Right lobe of liver (tissue), 4 donors: Measurements from ENCODE around the gene FXYD6.

ENCODE experiments used
- POLR2A ChIP-seq: fragments of 450-650 bp; IDR thresholded peaks from one replicate; pipeline ENCODE4 v1.6.1; 2017; ENCODE audit warnings: antibody characterized with exemption, mild to moderate bottlenecking
- TF ChIP-seq, protein P1 (sequence below), 4 donors: fragments of 200-600 bp in 3 of 4; fragments of 450-650 bp in 1 of 4; IDR thresholded peaks; one replicate each; pipeline versions ENCODE4 v1.5.1 to v1.8.0; 2016 to 2022; ENCODE audit warnings: antibody characterized with exemption in 4 of 4, mild to moderate bottlenecking in 2 of 4
- donor health status: DM: no; HTN: no; CAD: no.
- donor health status: DM: no; HTN: no; CAD: no.
- donor health status: DM: no; HTN: yes; CAD: no.

DNA sequence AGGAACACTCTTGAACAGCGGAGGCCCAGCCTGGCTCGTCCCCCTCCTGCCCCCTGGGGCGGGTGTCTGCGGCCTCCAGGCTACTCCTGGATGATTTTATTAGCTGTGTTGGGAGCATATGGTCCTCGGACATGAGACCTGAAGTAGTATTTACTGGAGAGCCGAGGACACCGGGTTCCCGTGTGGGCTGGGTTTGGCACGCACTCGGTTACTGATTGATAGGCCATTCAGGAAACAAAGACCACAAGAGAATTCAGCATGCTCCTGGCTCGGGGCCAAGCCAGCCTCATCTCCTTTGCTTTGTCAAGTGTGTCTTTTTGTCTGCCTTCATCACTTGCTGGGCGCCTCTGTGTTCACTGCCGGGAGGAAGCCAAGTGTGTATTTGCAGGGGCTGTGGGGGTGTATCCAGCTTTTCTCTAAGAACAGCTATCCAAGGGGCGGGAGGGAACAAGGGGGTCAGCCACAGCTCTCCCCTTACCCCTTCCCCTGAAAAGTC lies 61.6 kb downstream of the FXYD6 start:
- TF ChIP-seq, protein P1, sequence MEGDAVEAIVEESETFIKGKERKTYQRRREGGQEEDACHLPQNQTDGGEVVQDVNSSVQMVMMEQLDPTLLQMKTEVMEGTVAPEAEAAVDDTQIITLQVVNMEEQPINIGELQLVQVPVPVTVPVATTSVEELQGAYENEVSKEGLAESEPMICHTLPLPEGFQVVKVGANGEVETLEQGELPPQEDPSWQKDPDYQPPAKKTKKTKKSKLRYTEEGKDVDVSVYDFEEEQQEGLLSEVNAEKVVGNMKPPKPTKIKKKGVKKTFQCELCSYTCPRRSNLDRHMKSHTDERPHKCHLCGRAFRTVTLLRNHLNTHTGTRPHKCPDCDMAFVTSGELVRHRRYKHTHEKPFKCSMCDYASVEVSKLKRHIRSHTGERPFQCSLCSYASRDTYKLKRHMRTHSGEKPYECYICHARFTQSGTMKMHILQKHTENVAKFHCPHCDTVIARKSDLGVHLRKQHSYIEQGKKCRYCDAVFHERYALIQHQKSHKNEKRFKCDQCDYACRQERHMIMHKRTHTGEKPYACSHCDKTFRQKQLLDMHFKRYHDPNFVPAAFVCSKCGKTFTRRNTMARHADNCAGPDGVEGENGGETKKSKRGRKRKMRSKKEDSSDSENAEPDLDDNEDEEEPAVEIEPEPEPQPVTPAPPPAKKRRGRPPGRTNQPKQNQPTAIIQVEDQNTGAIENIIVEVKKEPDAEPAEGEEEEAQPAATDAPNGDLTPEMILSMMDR (IDR thresholded peaks at IDR 0.05), result no peak
- no peak for TF ChIP-seq POLR2A
